HG03135 (cell line): ENCODE results near the gene PIAS2.
"Not testable (repeated sequence)": the region's sequence is repeated elsewhere in the genome, so short reads cannot be mapped to it uniquely, and the experiment has no call there.

Experiments used
- ATAC-seq: cut with Tn5 transposase; IDR thresholded peaks from one replicate; pipeline ENCODE4 v1.9.1; 2021; ENCODE audit warnings: mild to moderate bottlenecking, moderate library complexity; ENCODE audit not compliant: unreplicated experiment

PIAS2 gene

DNA sequence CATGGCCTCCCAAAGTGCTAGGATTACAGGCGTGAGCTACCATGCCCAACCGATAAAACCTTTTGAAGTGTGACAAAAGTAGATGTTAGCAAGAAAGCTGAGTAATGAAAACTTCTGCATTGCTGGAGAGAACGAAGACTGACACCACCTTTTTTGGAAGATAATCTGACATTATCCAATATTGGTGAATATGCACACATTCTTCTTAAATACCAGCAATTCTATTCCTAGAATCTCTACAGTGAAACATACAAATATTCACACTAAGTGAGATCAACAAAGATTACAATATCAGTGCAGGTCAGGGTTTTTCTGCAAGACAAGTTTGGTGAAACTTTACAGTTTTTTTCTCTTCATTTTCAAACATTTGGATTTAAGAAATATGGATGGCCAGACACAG, 7.8 kb downstream of the PIAS2 start:
- ATAC-seq: no peak

DNA sequence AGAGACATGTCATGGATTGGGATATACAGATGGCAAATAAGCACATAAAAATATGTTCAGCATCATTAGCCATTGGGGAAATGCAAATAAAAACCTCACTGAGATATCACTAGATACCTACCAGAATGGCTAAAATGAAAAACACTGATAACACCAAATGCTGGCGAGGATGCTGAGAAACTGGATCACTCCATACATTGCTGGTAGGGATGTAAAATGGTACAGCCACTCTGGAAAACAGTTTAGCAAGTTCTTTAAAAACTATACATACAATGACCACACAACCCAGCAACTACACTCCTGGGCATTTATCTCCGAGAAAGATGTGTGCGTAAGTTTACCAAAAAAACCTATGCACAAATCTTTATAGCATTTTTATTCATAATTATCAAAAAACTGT, 13.9 kb downstream of the PIAS2 start:
- no peak for ATAC-seq

DNA sequence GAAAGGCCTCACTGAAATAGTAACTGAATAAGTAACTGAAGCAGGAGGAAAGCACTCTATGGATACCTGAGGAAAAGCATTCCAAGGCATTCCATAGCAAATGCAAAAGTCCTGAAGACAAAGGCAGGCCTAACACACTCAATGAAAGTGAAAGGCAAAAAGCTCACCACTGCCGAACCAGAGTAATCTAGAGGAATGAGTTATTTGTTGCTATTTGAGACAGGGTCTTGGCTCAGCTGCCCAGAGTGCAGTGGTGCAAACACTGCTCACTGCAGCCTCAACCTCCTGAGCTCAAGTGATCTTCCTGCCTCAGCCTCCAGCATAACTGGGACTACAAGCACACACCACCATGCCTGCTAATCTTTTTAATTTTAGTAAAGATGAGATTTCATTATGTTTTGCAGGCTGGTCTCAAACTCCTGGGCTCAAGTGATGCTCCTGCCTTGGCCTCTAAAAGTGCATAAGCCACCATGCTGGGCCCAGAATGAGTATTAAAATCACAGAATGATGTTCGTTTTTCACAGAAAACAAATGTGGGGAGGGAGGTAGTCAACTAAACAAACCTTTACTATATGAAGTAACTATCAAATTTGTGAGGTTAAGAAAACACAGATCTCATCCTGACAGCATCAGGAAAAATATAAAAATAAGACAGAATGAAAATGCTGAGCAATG, 17.9 kb downstream of the PIAS2 start:
- ATAC-seq: peak; percentile 77

DNA sequence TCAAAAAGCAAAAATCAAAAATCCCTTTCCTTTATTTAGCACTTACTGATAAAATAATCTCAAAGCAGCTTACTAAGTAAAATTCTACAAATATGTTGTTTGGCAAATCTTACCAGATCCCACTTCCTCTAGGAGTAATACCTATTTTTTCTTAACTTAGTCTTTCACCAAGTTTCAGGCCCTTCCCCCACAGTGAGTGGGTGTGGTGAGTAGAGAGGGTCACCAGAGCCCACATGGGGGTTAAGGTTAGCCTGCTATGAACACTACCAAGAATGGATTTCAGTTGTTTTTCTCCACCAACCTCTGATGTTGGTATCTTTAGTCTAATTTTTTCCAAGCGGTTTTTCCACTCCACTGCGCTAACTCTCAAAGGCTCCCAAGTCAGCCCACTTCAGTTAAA, 23.2 kb downstream of the PIAS2 start:
- ATAC-seq: no peak

DNA sequence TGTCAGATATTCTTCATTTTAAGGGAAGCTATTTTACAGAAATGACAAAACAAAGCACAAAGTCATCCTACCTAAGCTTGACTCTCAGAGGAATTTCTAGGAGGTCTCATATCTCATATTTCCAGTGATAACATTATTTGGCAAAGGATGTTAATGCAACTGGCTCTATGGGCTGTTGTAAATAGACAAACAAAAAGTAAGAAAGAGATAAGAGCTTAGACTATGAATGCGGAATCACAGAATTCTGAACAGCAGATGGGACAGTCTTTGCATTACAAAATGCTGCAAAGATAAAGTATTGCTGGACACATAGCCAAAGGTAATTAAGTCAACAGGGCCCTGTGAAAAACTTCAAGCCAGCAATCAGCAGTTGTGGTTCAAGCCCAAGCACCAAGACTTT, 23.9 kb downstream of the PIAS2 start:
- ATAC-seq: no peak

DNA sequence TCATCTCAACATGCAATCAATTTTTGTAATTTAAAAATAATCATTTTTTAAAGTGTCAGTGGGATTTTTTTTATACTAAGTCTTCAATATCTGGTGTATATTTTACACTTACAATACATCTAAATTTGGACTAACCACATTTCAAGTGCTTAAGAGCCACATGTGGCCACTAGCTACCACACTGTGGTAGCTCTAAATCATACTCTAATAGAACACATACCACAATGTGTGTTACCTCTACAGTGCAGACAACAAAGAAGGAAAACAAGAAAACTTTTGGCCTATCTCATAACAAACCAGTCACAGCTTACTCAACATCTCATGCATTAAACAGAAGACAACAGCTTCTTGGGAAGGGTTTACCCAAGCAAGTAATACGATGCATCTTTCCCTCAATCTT, 24.5 kb downstream of the PIAS2 start:
- no peak for ATAC-seq

DNA sequence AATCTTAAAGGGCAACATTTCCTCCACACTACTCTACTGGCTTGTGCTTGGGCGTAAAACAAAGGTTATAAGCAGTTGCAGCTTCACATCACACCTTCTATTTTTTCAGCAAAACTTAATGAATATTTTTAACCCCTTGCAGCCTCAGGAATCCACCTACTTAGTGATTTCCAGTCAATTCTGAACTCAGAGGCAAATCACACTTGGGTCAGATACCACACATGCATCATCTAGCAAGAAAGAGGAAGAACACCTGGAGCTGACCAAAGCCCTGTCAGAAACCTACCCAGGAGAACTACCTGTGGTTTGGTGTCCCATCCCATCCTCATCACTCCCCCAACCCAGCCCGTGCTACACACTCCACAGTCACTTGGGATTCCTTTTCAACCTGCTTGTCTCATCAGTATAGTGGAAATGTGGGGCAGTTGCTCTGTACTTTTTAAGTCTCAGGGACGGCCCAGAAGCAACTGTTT, 25.5 kb downstream of the PIAS2 start:
- peak; percentile 84 for ATAC-seq

DNA sequence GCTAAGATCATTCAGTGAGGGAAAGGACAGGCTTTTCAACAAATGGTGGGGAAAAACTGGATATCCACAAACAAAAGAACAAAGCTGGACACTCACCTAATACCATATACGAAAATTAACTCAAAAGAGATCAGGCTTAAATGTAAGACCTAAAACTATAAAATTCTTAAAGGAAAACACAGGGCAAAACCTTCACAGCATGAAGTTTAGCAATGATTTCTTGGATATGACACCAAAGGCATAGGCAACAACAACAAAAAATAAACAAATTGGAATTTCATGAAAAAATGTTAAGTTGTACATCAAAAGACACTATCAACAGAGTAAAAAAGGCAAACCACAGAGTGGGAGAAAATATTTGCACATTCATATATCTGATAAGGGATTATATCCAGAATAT, 28.3 kb downstream of the PIAS2 start:
- ATAC-seq: no peak

DNA sequence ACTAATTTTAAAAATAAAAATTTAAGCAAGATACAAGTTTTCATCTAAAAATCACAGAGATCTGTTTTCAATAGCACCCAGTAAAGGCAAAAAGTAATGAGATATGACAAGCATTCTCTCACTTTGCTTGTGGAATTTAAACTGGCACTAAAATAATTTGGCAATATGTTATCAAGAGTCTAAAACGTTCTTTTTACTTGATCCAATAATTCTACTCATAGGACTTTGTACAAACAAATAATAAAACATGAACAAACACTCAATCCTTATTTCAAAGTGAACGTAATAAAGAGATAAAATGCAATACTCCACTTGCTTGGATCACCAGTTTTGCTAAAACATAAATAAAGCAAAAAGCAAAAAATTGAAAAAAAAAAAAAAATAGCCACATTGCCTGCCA, 30.4 kb downstream of the PIAS2 start:
- ATAC-seq: no peak

DNA sequence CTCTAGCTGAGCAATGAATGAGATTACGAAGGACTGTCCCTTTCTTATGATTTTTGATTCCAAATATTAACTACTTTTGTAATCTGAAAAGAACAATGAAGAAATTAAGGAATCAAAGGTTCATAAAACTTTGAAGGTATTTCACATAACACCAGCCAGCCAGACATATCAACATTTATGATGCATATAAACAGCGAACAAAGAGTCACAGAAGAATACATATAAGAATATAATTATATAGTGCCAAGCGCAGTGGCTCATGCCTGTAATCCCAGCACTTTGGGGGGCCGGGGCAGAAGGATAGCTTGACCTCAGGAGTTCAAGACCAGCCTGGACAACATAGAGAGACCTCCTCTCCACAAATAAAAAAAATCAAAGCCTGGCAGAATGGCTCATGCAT, 34.1 kb downstream of the PIAS2 start:
- no peak for ATAC-seq

DNA sequence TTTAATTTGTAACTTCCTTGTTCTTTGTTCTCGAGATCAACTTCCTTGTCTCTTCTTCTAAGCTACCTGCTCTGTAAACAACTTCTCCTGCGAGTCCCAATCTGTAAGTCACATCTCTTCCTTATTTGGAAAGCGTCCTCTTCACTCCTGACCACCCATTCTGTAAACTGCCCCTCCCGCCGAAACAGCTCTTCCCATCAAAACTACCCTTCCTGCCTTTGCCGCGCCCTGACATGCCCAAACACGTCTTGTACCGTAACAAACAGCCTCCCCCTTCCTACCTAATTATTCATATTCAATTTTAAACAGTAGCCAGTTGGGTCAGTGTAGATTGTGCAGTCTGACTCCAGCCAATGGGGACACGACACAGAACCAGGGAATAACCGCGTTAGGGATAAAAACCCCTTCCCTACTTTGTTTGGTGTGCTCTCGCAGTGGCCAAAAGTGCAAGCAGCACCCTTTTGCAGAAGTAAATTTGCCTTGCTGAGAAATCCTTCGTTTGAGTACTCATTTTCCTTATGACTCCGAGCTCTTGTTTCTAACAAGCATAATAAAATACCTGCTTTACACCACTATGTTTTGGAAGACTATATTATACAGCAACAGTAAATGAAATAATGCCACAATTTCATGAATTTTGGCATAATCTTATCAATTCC, 39.8 kb downstream of the PIAS2 start:
- ATAC-seq: no peak

DNA sequence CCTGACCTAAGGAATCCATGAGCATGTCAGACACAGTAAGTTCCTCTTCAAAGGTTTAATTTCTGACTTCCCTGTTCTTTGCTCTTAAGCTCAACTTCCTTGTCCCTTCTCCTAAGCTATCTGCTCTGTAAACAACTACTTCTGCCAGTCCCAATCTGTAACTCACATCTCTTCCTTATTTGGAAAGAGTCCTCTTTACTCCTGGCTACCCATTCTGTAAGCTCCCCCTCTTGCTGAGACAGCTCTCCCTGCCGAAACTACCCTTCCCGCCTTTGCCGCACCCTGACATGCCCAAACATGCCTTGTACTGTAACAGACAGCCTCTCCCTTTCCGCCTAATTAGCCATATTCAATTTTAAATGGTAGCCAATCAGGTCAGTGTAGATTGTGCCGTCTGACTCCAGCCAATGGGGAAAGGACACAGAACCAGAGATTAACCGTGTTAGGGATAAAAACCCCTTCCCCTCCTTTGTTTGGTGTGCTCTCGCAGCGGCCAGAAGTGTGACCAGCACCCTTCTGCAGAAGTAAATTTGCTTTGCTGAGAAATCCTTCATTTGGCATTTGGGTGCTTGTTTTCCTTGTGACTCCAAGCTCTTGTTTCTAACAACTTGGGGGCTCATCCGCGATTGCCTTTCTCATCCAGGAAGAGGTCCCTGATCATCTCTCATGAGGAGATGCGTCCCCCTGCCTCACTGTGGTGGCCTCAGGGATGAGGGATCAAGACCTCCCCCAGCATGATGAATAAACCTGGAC, 49.0 kb downstream of the PIAS2 start:
- no peak for ATAC-seq

DNA sequence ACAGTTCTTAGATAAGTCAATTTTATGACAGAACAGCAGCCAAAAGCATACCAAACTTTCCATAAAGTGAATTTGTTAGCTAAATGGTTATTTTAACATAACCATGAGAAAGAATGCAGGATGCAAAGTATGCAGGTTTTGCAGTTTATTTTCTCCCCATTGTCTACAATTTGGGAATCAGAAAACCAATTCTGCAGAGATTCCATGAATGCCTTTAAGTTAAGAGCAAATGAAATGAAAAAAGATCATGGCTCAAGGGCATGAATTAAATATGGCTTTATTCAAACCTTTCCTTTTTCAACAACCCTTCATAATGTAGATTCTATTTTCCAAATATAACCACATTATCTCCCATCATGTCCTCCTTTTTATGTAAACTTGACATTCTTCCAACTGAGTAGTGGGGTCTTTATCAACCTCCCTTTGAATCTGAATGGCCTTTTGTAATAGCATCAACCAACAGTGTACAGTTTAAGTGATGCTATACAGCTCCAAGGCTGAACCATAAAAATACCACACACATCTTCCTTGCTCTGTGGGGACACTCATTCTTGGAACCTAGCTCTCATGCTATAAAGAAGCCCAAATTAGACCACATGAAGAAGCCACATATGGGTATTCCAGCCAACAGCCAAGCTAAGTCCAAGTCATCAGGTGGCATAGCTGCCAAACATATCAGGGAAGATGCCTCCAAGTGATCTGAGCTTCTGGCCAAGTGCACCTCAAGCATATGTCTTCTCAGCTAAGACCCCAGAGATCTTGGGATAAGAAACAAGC, 49.8 kb downstream of the PIAS2 start:
- no peak for ATAC-seq

DNA sequence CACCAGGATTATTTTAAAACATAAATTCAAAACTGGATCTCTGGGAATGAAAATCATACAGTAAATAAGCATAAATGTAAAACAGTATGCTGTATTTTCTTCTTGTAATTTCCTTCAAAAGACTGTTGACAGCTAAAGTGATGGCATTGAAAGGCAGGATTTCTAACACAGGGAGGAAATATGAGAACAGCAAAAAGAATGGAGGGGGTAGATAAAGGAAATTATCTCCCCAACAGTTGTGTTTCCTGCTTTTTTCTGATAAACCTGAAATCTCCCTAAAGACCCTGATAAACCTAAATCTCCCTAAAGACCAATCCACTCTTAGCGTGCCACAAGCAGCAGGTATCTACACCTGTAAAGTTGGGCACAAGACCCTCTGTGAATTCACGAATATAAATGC, 50.8 kb downstream of the PIAS2 start:
- no peak for ATAC-seq

DNA sequence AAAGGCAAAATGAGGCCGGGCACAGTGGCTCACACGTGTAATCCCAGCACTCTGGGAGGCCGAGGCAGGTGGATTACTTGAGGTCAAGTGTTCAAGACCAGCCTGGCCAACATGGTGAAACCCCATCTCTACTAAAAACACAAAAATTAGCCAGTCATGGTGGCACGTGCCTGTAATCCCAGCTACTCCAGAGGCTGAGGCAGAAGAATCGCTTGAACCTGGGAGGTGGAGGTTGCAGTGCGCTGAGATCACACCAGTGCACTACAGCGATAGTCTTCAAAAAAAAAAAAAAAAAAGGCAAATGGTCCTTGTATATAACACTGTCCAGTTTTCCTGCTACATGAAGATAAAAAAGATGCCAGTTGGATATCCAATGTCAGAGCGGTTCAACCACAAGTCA, 52.1 kb downstream of the PIAS2 start:
- not testable (repeated sequence) for ATAC-seq

DNA sequence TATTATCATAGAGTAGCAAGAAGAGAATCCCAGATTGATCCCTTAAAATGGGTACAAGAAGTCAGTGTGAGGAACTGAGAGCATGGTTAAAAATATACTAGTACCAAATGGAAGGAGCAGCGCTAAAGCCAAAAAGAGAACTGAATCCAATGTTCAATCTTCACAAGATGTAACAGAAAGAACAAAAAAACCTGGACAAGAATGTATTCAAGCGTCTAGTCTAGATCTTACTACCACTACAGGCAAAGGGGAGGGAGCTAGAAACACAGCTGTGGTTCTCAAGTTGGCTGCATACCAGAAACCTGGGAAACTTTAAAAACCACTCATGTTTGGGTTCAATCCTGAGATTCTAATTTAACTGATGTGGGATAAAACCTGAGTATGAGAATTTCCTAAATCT, 57.5 kb downstream of the PIAS2 start:
- ATAC-seq: peak; percentile 53

DNA sequence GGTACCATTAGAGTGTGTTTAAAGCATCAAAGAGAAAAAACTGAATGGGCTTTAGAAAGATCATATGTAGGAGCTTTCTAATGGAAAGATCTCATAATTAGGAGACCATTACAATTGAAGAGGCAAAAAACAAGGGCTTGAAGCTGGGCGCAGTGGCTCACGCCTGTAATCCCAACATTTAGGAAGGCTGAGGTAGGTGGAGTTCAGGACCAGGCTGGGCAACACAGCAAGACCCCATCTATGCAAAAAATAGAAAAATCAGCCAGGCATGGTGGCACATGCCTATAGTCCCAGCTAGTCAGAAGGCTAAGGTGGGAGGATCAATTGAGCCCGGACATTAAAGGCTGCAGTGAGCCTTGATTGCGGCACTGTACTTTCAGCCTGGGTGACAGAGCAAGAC, 59.0 kb downstream of the PIAS2 start:
- ATAC-seq: no peak

DNA sequence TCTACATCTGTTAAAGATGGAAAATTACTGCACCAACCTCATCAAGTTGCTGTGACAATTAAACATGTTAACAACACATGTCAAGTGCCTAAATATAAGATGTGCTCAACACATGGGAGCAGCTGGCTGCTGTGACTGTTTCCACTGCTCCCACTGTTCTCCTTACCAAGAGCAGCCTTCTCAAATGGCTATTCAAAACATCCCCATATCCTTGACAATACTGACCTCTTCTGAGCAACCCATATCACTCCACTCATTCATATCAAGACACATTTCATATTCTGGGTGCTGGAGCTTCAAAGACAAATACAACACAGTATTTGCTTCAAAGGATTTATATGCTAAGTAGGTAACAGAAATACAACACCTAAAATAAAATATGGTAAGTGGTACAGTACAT, 60.3 kb downstream of the PIAS2 start:
- ATAC-seq: no peak

DNA sequence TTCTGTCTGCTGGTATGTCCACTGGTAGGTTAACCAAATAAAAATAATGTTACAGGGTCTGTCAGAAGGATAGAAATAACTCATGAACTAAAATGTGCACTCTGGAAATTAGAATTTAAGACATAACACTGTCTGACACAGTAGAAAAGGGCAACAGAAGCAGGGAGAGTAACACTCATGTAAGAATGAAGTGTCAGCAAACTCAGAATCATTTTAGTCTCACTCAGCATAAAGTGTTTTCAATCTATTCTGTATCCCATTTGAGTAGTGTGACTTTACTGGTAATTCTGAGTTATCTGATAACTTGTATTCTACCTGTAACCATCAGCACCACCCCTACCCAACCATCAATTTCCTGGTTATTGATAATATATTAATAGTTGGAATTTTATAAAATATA, 68.3 kb downstream of the PIAS2 start:
- ATAC-seq: no peak

DNA sequence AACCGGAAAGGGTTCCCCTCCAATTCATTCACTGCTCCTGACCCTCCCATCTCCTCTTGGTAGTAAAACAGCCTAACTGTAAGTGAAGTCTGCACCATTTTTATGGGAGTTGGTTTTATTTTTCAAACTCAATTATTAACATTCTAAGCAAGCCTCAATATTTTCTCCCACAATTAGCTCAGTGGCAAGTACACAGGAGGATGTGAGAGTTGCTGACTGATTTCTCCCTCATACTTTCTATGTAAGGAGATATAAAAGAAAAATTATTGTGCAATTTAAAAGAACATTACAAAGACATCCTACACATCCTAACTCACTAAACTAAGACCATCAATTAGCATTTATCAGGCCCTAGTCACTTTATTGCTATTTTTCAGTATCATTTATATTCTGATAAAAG, 73.9 kb downstream of the PIAS2 start:
- no peak for ATAC-seq

DNA sequence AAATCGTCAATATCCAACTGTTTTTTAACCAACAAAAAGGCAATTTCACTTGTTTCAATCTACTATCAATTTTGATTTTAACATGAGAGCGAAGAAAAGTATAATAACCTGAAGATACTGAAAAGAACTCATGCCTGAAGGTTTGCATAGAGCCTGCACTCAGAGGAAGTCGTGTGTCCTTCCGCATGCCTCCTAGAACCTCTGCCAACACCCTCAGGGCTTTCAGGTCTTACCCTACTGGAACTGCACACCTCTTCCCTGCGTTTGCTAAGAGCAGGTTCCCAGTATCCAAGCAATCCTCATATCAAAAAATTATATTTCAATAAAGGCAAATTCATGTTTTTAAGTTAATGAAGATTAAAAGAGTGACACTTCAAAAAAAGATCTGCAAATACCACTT, 74.7 kb downstream of the PIAS2 start:
- ATAC-seq: no peak
